Choroid plexus epithelial cell (primary cell): ENCODE measurements around the gene FAM151B.
A peak's percentile ranks its signal among the peaks of the same experiment; 100 is the strongest.

Source experiments
- DNase-seq: peaks from one replicate; pipeline ENCODE4 v3.0.0-alpha.2; 2010; ENCODE audit warnings: low read depth
- H3K4me3 ChIP-seq: 2 replicates; pipeline ENCODE4 v1.5.1; 2011; ENCODE audit warnings: low read depth, mild to moderate bottlenecking, control low read depth, low read length, moderate library complexity
- TF ChIP-seq, protein P1 (sequence below): conservative IDR thresholded peaks from 2 replicates; pipeline ENCODE4 v1.5.1; 2011; ENCODE audit warnings: low read depth, mild to moderate bottlenecking, control low read depth, inconsistent platforms, low read length, moderate library complexity

Gene FAM151B, protein sequence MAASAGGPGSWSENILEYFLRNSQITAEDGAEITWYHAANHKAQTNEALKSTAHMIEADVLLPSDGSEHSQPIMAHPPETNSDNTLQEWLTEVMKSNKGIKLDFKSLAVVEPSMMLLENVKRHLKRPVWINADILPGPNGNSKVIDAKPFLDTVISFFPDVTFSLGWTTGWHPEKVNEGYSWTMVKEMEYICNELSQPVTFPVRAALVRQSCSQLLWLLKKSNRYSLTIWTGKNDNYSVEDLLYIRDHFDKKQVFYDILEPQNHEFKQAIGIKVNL

GRCh38 chr5:80487829-80488721 lies at the start of gene FAM151B:
FAM151B (plus strand) TSS chr5:80488100; CDS start chr5:80488124, 24 bp downstream.
- TF ChIP-seq, protein P1, sequence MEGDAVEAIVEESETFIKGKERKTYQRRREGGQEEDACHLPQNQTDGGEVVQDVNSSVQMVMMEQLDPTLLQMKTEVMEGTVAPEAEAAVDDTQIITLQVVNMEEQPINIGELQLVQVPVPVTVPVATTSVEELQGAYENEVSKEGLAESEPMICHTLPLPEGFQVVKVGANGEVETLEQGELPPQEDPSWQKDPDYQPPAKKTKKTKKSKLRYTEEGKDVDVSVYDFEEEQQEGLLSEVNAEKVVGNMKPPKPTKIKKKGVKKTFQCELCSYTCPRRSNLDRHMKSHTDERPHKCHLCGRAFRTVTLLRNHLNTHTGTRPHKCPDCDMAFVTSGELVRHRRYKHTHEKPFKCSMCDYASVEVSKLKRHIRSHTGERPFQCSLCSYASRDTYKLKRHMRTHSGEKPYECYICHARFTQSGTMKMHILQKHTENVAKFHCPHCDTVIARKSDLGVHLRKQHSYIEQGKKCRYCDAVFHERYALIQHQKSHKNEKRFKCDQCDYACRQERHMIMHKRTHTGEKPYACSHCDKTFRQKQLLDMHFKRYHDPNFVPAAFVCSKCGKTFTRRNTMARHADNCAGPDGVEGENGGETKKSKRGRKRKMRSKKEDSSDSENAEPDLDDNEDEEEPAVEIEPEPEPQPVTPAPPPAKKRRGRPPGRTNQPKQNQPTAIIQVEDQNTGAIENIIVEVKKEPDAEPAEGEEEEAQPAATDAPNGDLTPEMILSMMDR = peak; percentile 36
- peak; percentile 86 for DNase-seq

GRCh38 chr5:80438739-80439138 lies 49.2 kb upstream of the FAM151B start:
- TF ChIP-seq, protein P1 = no peak
- no peak for DNase-seq
- H3K4me3 ChIP-seq = no peak overlapping the region

More at GRCh38 chr5:80487829-80488721, at the start of gene FAM151B:
- peak within 1 kb of the TSS; percentile 84 for H3K4me3 ChIP-seq

DNA sequence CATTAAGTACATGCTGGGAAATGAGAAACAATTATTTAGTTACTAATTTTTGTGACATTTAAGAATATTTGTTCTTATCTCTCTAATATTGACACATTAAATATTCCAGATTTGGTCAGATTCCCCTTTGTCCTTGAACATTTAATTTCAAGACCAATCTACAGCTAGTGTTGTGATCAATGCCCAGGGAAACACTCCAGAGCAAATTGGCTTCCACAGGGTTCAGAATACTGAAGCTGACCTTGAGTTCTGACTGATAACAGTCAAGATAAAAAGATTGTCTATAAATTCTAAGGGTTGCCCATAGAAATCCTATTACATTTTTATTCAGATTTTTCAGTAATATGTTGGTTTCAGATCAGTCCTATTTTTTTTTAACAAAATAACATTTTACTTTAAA lies 48.7 kb upstream of the FAM151B start:
- DNase-seq = no peak
- no peak overlapping the region for H3K4me3 ChIP-seq
- TF ChIP-seq, protein P1 = no peak

- no peak for DNase-seq
- TF ChIP-seq, protein P1 = no peak
- H3K4me3 ChIP-seq = no peak overlapping the region
These were observed 45.2 kb upstream of the FAM151B start for GRCh38 chr5:80442742-80443141.

DNA sequence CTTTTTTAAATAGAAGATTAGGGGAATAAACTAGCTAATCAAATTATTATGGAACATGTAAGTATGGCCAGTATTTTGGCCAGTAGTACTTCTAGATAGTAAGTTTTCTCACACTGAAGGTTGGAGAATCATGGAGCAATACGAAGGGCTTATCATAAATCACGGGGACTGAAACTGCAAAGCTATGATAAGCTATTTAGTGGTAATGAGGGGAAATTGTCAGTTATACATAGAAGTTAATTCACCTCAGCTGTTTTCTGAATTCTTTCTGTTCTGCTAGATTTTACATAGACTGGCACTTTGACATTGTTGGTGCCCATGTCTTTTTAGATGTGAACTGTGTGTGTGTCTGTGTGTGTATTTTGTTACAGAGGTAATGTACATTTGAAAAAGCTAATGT lies 34.5 kb upstream of the FAM151B start:
- H3K4me3 ChIP-seq = no peak overlapping the region
- TF ChIP-seq, protein P1 = no peak

GRCh38 chr5:80463269-80463668 lies 24.6 kb upstream of the FAM151B start:
- H3K4me3 ChIP-seq = no peak overlapping the region
- TF ChIP-seq, protein P1 = no peak
- DNase-seq = no peak

More for the DNA sequence above, 34.5 kb upstream of the FAM151B start:
- DNase-seq = no peak
